Calu3 (cell line): Measurements from ENCODE around the gene LHFPL3. TPM values are rescaled to one million over a fixed set of nuclear protein-coding genes. Genes with fewer than 3 reads are reported as not detected.
"Not testable (repeated sequence)": the region's sequence is repeated elsewhere in the genome, so short reads cannot be mapped to it uniquely, and the experiment has no call there.

ENCODE experiments used
- BruUV-seq: library from RNA; stranded (reverse); fragments of 400-500 nt; replicated peaks from 2 replicates; lab custom pipeline; 2021; lab: Mats Ljungman, UMichigan
- CTCF ChIA-PET: fragments of 300-600 bp; sonication (Branson Sonifier 250); formaldehyde crosslinking; loops from one replicate; lab custom pipeline; 2022; ENCODE audit warnings: antibody characterized with exemption; lab: Charles Lee
- DNase-seq: peaks from one replicate; pipeline ENCODE4 v3.0.0; 2022
- H3K27ac Mint-ChIP-seq: one replicate; pipeline ENCODE4 v1.8.0; 2022; ENCODE audit warnings: mixed read lengths; ENCODE audit not compliant: unreplicated experiment
- H3K27me3 Mint-ChIP-seq: one replicate; pipeline ENCODE4 v1.8.0; 2022; ENCODE audit warnings: mixed read lengths; ENCODE audit not compliant: unreplicated experiment
- H3K36me3 Mint-ChIP-seq: one replicate; pipeline ENCODE4 v1.8.0; 2022; ENCODE audit warnings: mild to moderate bottlenecking, moderate library complexity, mixed read lengths; ENCODE audit not compliant: insufficient read depth, unreplicated experiment
- H3K4me1 Mint-ChIP-seq: one replicate; pipeline ENCODE4 v1.8.0; 2022; ENCODE audit warnings: mild to moderate bottlenecking, low read depth, mixed read lengths; ENCODE audit not compliant: unreplicated experiment
- H3K4me3 Mint-ChIP-seq: one replicate; pipeline ENCODE4 v1.8.0; 2022; ENCODE audit warnings: mild to moderate bottlenecking, low read depth, moderate library complexity, mixed read lengths; ENCODE audit not compliant: unreplicated experiment
- H3K9me3 Mint-ChIP-seq: one replicate; pipeline ENCODE4 v1.8.0; 2022; ENCODE audit warnings: low read depth, mixed read lengths; ENCODE audit not compliant: unreplicated experiment
- intact Hi-C: fragments of 100-400 bp; cut with micrococcal nuclease; formaldehyde crosslinking; loops from one replicate; pipeline ENCODE4 v1.10.0; 2022; ENCODE audit not compliant: unreplicated experiment
- total RNA-seq: library from RNA; stranded (reverse); gene quantifications from 2 replicates; pipeline ENCODE4 v1.2.3, GENCODE V29; 2022
- TF ChIP-seq, protein P1 (sequence below): fragments of 200-600 bp; IDR thresholded peaks from one replicate; pipeline ENCODE4 v1.8.0; 2022; ENCODE audit warnings: antibody characterized with exemption; ENCODE audit not compliant: unreplicated experiment

Gene LHFPL3
- total RNA-seq, 1 experiment from 2014 or later: not detected

DNA sequence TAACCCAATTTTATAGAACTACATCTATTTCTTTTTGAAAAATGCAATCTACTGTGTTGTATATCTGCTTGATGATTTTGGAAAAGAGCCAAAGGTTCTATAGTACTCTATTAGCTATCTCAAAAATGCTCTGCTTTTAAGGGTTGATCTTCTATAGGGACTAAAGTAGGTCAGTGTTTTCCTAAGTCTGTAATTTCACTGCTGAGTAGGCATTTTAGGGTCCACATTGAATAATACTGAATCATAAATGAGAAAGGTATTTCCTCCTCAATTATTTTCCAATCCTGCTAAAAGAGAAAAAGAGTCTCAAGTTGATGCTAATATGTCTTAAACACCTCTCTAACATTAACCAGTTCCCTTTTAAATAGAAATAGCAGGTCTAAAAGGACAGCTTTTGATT is 244.2 kb downstream of the LHFPL3 start:
- peaks cover 52% of the 10 kb centered on the region for H3K27me3 Mint-ChIP-seq
- DNase-seq: no peak
- TF ChIP-seq, protein P1, sequence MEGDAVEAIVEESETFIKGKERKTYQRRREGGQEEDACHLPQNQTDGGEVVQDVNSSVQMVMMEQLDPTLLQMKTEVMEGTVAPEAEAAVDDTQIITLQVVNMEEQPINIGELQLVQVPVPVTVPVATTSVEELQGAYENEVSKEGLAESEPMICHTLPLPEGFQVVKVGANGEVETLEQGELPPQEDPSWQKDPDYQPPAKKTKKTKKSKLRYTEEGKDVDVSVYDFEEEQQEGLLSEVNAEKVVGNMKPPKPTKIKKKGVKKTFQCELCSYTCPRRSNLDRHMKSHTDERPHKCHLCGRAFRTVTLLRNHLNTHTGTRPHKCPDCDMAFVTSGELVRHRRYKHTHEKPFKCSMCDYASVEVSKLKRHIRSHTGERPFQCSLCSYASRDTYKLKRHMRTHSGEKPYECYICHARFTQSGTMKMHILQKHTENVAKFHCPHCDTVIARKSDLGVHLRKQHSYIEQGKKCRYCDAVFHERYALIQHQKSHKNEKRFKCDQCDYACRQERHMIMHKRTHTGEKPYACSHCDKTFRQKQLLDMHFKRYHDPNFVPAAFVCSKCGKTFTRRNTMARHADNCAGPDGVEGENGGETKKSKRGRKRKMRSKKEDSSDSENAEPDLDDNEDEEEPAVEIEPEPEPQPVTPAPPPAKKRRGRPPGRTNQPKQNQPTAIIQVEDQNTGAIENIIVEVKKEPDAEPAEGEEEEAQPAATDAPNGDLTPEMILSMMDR: no peak
- intact Hi-C loops: no loop called here
- no peaks in the 10 kb centered on the region for H3K4me1 Mint-ChIP-seq
- no TSS peak for BruUV-seq
- H3K36me3 Mint-ChIP-seq: no peaks in the 10 kb centered on the region
- H3K9me3 Mint-ChIP-seq: no peaks in the 10 kb centered on the region
- H3K4me3 Mint-ChIP-seq: no peak overlapping the region
- CTCF ChIA-PET: no interaction called here
- H3K27ac Mint-ChIP-seq: no peak overlapping the region

DNA sequence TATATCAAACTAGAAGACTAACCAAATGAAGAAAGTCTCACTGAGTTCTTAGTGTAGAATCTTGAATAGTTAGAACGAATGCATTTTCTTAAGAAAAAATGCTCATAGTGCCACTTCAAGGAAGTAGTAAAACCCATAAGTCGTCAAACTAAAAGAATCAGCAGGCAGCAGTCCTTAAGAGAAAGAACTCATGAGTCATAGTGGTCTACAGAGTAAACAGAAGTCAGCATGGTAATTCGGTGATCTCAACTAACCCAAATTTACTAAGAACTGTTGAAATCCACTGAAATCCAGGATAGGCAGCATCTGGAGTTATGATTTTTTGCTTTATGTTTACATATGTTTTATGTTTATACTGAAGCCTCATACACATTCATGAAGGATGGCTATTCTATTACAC is 256.2 kb downstream of the LHFPL3 start:
- TF ChIP-seq, protein P1: no peak
- Mint-ChIP-seq H3K27me3 (peaks cover 3% of the 10 kb centered on the region), H3K4me3 (no peak overlapping the region), H3K27ac (no peak overlapping the region), H3K36me3 (no peaks in the 10 kb centered on the region), H3K4me1 (no peaks in the 10 kb centered on the region), H3K9me3 (no peaks in the 10 kb centered on the region)
- DNase-seq: no peak
- BruUV-seq: no TSS peak
- intact Hi-C loops: no loop called here
- CTCF ChIA-PET: no interaction called here

DNA sequence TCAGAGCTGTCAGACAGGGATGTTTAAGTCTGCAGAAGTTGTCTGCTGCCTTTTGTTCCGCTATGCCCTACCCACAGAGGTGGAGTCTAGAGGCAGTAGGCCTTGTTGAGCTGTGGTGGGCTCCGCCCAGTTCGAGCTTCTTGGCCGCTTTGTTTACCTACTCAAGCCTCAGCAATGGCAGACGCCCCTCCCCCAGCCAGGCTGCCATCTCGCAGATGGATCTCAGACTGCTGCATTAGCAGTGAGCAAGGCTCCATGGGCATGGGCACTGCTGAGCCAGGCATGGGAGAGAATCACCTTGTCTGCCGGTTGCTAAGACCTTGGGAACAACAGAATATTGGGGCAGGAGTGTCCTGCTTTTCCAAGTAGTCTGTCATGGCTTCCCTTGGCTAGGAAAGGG is 267.2 kb downstream of the LHFPL3 start:
- H3K9me3 Mint-ChIP-seq, BruUV-seq, H3K4me3 Mint-ChIP-seq, H3K4me1 Mint-ChIP-seq, DNase-seq, CTCF ChIA-PET, H3K27ac Mint-ChIP-seq, H3K36me3 Mint-ChIP-seq, intact Hi-C loops: not testable (repeated sequence)
- peaks cover 35% of the 10 kb centered on the region for H3K27me3 Mint-ChIP-seq

DNA sequence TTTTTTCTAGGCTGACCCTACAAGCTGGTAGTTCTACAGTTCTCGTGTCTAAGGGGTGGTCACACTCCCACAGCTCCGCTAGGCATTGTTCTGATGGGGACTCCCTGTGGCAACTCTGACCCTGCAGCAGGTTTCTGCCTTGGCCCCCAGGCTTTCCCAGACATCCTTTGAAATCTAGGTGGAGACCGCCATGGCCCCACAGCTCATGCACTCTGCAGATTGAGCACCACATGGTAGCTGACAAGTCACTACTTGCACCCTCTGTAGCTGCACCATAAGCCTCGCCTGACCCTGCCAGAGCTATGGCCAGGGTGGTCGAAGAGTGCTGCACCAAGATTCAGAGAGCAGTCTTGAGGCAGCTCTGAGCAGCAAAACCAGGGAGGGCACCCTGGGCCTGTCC is 275.6 kb downstream of the LHFPL3 start:
- CTCF ChIA-PET: no interaction called here
- H3K27me3 Mint-ChIP-seq: peaks cover 32% of the 10 kb centered on the region
- no peaks in the 10 kb centered on the region for H3K9me3 Mint-ChIP-seq
- TF ChIP-seq, protein P1: no peak
- BruUV-seq: no TSS peak
- H3K4me1 Mint-ChIP-seq: no peaks in the 10 kb centered on the region
- intact Hi-C loops: no loop called here
- no peak overlapping the region for H3K4me3 Mint-ChIP-seq
- no peak overlapping the region for H3K27ac Mint-ChIP-seq
- no peak for DNase-seq
- no peaks in the 10 kb centered on the region for H3K36me3 Mint-ChIP-seq

DNA sequence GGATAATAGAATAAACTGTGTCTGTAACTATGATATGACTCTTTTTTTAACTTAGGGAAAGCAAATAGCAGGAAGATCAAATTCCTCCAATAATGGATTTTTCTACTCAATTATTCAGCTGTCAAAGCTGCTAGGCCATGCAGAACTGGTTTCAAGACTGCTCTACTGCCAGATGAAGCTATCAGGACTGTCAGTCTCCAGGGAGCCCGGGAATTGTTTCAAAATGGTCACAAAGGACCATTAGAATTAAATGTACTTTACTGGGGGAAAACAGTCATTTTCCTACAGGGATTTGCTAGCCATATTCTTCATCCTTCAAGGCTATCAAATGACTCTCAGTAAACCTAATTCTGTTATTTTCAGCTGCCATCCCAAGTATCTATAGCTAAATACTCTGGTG is 276.3 kb downstream of the LHFPL3 start:
- CTCF ChIA-PET: no interaction called here
- no peaks in the 10 kb centered on the region for H3K9me3 Mint-ChIP-seq
- no peaks in the 10 kb centered on the region for H3K4me1 Mint-ChIP-seq
- BruUV-seq: no TSS peak
- H3K27ac Mint-ChIP-seq: no peak overlapping the region
- H3K27me3 Mint-ChIP-seq: peaks cover 32% of the 10 kb centered on the region
- H3K36me3 Mint-ChIP-seq: no peaks in the 10 kb centered on the region
- DNase-seq: no peak
- TF ChIP-seq, protein P1: no peak
- H3K4me3 Mint-ChIP-seq: no peak overlapping the region
- intact Hi-C loops: no loop called here
